HFF-Myc (cell line): ENCODE results near the gene FYTTD1.
"Not testable (repeated sequence)": the region's sequence is repeated elsewhere in the genome, so short reads cannot be mapped to it uniquely, and the experiment has no call there.

Source experiments
- DNase-seq: peaks from one replicate; pipeline ENCODE4 v3.0.0-alpha.2; 2011; ENCODE audit warnings: low read depth; ENCODE audit errors: extremely low read depth
- H3K4me3 ChIP-seq: replicated peaks from 2 replicates; pipeline ENCODE4 v1.5.1; 2011; ENCODE audit warnings: low read depth, mild to moderate bottlenecking, control low read depth, low read length
- TF ChIP-seq, protein P1 (sequence below): IDR thresholded peaks from 2 replicates; pipeline ENCODE4 v1.5.1; 2012; ENCODE audit warnings: mild to moderate bottlenecking, low read depth, low read length, control low read depth; ENCODE audit errors: missing control alignments

FYTTD1 gene

DNA sequence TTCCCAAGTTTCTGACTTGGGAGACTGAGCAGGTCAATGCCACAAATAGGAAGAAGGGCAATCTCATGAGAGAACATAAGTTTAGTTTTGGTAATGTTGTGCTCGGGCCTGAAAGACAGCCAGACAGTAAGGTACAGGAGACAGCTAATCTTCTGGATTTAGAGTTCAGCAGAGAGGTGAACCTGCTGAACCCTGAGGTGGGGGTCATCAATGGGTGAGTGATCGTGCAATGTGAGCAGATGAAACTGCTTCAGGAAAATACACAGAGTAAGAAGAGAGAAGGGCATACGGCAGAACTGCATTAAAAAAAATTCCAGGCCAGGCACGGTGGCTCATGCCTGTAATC lies 36.2 kb upstream of the FYTTD1 start:
- no peak for DNase-seq
- TF ChIP-seq, protein P1, sequence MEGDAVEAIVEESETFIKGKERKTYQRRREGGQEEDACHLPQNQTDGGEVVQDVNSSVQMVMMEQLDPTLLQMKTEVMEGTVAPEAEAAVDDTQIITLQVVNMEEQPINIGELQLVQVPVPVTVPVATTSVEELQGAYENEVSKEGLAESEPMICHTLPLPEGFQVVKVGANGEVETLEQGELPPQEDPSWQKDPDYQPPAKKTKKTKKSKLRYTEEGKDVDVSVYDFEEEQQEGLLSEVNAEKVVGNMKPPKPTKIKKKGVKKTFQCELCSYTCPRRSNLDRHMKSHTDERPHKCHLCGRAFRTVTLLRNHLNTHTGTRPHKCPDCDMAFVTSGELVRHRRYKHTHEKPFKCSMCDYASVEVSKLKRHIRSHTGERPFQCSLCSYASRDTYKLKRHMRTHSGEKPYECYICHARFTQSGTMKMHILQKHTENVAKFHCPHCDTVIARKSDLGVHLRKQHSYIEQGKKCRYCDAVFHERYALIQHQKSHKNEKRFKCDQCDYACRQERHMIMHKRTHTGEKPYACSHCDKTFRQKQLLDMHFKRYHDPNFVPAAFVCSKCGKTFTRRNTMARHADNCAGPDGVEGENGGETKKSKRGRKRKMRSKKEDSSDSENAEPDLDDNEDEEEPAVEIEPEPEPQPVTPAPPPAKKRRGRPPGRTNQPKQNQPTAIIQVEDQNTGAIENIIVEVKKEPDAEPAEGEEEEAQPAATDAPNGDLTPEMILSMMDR, result no peak
- no peak overlapping the region for H3K4me3 ChIP-seq

DNA sequence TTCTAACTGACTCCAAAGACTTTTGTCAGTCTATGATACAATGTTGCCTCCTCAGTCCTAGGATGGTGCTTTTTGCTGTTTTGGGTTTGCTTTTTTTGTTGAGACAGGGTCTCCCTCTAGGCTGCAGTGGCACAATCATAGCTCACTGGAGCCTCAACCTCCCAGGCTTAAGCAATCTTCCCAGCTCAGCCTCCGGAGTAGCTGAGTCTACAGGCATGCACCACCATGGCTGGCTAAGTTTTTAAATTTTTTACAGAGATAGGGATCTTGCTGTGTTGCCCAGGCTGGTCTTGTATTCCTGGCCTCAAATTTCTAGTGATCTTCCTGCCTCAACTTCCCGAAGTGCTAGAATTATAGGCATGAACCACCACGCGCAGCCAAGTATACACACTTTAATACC lies 35.4 kb upstream of the FYTTD1 start:
- H3K4me3 ChIP-seq, result no peak overlapping the region
- TF ChIP-seq, protein P1, result no peak
- DNase-seq, result no peak

DNA sequence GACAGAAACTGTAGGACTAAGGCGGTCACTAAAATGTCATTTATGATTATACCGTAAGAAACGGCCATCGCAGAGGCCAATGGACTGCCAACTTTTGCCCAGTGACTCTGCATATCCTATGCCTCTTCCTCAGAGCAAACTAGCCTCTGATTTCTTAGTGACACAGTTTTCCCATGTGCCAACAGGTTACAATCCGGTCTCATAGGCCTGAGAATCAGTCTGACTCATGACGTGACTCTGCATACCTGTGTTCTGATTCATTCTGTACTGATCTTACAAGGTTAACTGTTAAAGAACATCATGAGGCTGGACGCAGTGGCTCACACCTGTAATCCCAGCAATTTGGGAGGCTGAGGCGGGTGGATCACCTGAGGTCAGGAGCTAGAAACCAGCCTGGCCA lies 30.8 kb upstream of the FYTTD1 start:
- no peak for DNase-seq
- TF ChIP-seq, protein P1, result no peak
- no peak overlapping the region for H3K4me3 ChIP-seq

DNA sequence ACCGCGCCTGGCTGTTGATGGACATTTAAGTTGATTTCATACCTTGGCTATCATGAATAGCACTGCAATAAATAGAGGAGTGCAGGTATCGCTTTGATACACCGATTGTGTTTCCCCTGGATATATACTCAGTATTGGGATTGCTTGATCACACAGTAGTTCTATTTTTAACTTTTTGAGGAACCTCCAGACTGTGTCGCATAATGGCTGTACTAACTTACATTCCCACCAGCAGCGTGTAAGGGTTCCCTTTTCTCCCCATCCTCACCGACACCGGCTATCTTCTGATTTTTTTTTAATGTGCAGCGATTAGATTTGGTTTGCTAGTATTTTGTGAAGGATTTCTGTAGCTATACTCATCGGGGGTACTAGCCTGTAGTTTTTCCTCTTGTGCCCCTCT lies 29.0 kb upstream of the FYTTD1 start:
- DNase-seq, result no peak
- TF ChIP-seq, protein P1, result no peak
- no peak overlapping the region for H3K4me3 ChIP-seq

DNA sequence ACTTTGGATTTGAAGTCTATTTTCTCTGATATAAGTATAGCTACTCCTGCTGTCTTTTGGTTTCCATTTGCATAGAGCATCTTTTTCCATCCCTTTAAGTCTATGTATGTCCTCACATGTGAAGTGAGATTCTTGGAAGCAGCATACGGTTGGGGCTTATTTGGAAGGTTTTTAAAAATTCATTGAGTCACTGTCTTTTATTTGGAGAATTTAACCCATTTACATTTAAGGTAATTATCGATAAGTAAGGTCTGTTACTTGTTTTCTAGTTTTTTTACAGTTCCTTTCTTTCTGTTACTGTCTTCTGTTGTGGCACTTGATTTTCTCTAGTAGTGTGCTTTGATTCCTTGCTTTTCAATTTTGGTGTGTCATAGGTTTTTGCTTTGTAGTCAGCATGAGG lies 26.9 kb upstream of the FYTTD1 start:
- TF ChIP-seq, protein P1, result no peak
- H3K4me3 ChIP-seq, result no peak overlapping the region

DNA sequence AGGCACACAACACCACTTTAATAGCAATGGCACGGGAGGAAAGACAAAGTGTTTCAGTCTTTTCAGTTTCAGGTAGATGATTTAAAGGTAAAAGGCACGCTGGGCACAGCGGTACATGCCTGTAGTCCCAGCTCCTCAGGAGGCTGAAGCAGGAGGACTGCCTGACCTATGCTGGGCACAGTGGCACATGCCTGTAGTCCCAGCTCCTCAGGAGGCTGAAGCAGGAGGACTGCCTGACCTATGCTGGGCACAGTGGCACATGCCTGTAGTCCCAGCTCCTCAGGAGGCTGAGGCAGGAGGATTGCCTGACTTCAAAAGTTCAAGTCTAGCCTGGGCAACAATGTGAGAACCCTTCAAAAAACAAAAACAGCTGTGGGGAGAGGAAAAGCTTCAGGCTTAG lies 21.8 kb upstream of the FYTTD1 start:
- H3K4me3 ChIP-seq, DNase-seq: not testable (repeated sequence)

More for the DNA sequence above, 26.9 kb upstream of the FYTTD1 start:
- DNase-seq, result no peak

DNA sequence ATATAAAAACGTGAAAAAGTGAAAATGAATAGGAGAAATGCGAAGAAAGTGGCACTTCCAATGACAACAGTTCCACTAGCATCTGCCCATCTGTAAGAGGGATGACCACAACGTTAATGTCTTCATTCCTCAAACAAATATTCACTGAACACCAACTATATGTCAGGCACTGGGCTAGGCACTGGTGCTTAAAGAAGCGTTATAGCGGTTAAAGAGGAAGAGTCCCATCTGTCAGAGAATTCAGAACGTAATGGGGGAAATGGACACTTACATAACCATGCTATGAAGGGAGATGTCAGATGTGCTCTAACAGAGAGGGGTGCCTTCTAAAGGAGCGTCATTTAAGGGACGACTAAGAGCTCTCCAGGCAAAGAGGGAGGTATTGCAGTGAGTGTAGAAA lies 21.2 kb upstream of the FYTTD1 start:
- H3K4me3 ChIP-seq, result no peak overlapping the region
- TF ChIP-seq, protein P1, result no peak
- no peak for DNase-seq
